HEK293 (cell line): ENCODE results near the gene NOP56.

Experiments used
- GLI4 ChIP-seq: fragments of 450-650 bp; formaldehyde crosslinking; IDR thresholded peaks from 2 replicates; pipeline ENCODE4 v1.5.1; 2016; ENCODE audit warnings: missing biosample characterization, missing genetic modification characterization
- KLF16 ChIP-seq: fragments of 450-650 bp; formaldehyde crosslinking; IDR thresholded peaks from 2 replicates; pipeline ENCODE4 v1.5.1; 2017; ENCODE audit warnings: missing biosample characterization, missing genetic modification characterization
- YY1 ChIP-seq: fragments of 450-650 bp; formaldehyde crosslinking; IDR thresholded peaks from 2 replicates; pipeline ENCODE4 v1.5.1; 2018; ENCODE audit warnings: missing biosample characterization, missing genetic modification characterization
- ZFHX2 ChIP-seq: fragments of 450-650 bp; formaldehyde crosslinking; conservative IDR thresholded peaks from 2 replicates; pipeline ENCODE4 v1.5.1; 2016; ENCODE audit warnings: missing biosample characterization, missing genetic modification characterization
- ZNF140 ChIP-seq: fragments of 450-650 bp; formaldehyde crosslinking; IDR thresholded peaks from 2 replicates; pipeline ENCODE4 v1.5.1; 2016; ENCODE audit warnings: missing biosample characterization, missing genetic modification characterization
- ZNF302 ChIP-seq: fragments of 450-650 bp; formaldehyde crosslinking; IDR thresholded peaks from 2 replicates; pipeline ENCODE4 v1.5.1; 2016; ENCODE audit warnings: missing biosample characterization, missing genetic modification characterization, low read depth
- ZNF391 ChIP-seq: fragments of 450-650 bp; formaldehyde crosslinking; IDR thresholded peaks from 2 replicates; pipeline ENCODE4 v1.5.1; 2016; ENCODE audit warnings: low read depth, missing biosample characterization, missing genetic modification characterization, borderline replicate concordance
- ZNF707 ChIP-seq: fragments of 450-650 bp; formaldehyde crosslinking; IDR thresholded peaks from 2 replicates; pipeline ENCODE4 v1.5.1; 2016; ENCODE audit warnings: missing biosample characterization, missing genetic modification characterization
- ZNF785 ChIP-seq: fragments of 450-650 bp; formaldehyde crosslinking; IDR thresholded peaks from 2 replicates; pipeline ENCODE4 v1.5.1; 2016; ENCODE audit warnings: missing biosample characterization, missing genetic modification characterization
- TF ChIP-seq, protein P1 (sequence below): sonication (generic); formaldehyde crosslinking; IDR thresholded peaks from 2 replicates; pipeline ENCODE4 v1.8.1; 2022; ENCODE audit warnings: mild to moderate bottlenecking, moderate library complexity, missing genetic modification reagents
- TF ChIP-seq, protein P2 (sequence below): fragments of 450-650 bp; formaldehyde crosslinking; IDR thresholded peaks from 2 replicates; pipeline ENCODE4 v1.5.1; 2016; ENCODE audit warnings: missing biosample characterization, missing genetic modification characterization
- TF ChIP-seq, protein P3 (sequence below): fragments of 450-650 bp; formaldehyde crosslinking; IDR thresholded peaks from 2 replicates; pipeline ENCODE4 v1.5.1; 2016; ENCODE audit warnings: missing biosample characterization, missing genetic modification characterization
- TF ChIP-seq, protein P4 (sequence below): fragments of 450-650 bp; formaldehyde crosslinking; IDR thresholded peaks from 2 replicates; pipeline ENCODE4 v1.5.1; 2016; ENCODE audit warnings: missing biosample characterization, missing genetic modification characterization
- TF ChIP-seq, protein P5 (sequence below): fragments of 450-650 bp; formaldehyde crosslinking; IDR thresholded peaks from 2 replicates; pipeline ENCODE4 v1.5.1; 2017; ENCODE audit warnings: missing biosample characterization, missing genetic modification characterization

DNA sequence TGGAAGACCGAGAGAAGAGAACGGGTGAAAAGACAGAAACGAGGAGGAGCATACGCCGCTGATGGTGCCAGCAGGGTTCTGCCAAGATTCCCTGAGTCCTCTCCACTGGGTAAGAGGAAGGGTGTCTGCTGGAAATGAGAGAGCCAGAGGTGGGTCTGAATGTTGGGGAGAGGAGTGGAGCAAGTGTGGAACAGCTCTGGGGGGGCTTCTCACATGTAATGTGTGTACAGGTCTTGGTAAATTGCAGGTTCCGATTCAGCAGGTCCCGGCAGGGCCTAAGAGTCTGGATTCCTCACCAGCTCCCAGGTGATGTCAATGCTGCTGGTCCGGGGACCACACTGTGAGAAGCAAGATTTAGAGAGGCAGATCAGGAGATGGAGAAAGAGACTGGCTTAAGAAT, 38.7 kb downstream of the NOP56 start:
- TF ChIP-seq, protein P1, sequence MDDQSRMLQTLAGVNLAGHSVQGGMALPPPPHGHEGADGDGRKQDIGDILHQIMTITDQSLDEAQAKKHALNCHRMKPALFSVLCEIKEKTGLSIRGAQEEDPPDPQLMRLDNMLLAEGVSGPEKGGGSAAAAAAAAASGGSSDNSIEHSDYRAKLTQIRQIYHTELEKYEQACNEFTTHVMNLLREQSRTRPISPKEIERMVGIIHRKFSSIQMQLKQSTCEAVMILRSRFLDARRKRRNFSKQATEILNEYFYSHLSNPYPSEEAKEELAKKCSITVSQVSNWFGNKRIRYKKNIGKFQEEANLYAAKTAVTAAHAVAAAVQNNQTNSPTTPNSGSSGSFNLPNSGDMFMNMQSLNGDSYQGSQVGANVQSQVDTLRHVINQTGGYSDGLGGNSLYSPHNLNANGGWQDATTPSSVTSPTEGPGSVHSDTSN (CRISPR knock-in tag): no peak
- TF ChIP-seq, protein P2, sequence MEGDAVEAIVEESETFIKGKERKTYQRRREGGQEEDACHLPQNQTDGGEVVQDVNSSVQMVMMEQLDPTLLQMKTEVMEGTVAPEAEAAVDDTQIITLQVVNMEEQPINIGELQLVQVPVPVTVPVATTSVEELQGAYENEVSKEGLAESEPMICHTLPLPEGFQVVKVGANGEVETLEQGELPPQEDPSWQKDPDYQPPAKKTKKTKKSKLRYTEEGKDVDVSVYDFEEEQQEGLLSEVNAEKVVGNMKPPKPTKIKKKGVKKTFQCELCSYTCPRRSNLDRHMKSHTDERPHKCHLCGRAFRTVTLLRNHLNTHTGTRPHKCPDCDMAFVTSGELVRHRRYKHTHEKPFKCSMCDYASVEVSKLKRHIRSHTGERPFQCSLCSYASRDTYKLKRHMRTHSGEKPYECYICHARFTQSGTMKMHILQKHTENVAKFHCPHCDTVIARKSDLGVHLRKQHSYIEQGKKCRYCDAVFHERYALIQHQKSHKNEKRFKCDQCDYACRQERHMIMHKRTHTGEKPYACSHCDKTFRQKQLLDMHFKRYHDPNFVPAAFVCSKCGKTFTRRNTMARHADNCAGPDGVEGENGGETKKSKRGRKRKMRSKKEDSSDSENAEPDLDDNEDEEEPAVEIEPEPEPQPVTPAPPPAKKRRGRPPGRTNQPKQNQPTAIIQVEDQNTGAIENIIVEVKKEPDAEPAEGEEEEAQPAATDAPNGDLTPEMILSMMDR: no peak
- no peak for TF ChIP-seq ZFHX2 (tag by site-specific recombination)
- TF ChIP-seq, protein P3, sequence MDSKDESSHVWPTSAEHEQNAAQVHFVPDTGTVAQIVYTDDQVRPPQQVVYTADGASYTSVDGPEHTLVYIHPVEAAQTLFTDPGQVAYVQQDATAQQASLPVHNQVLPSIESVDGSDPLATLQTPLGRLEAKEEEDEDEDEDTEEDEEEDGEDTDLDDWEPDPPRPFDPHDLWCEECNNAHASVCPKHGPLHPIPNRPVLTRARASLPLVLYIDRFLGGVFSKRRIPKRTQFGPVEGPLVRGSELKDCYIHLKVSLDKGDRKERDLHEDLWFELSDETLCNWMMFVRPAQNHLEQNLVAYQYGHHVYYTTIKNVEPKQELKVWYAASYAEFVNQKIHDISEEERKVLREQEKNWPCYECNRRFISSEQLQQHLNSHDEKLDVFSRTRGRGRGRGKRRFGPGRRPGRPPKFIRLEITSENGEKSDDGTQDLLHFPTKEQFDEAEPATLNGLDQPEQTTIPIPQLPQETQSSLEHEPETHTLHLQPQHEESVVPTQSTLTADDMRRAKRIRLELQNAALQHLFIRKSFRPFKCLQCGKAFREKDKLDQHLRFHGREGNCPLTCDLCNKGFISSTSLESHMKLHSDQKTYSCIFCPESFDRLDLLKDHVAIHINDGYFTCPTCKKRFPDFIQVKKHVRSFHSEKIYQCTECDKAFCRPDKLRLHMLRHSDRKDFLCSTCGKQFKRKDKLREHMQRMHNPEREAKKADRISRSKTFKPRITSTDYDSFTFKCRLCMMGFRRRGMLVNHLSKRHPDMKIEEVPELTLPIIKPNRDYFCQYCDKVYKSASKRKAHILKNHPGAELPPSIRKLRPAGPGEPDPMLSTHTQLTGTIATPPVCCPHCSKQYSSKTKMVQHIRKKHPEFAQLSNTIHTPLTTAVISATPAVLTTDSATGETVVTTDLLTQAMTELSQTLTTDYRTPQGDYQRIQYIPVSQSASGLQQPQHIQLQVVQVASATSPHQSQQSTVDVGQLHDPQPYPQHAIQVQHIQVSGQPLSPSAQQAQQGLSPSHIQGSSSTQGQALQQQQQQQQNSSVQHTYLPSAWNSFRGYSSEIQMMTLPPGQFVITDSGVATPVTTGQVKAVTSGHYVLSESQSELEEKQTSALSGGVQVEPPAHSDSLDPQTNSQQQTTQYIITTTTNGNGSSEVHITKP (tag by site-specific recombination): no peak
- TF ChIP-seq ZNF140 (tag by site-specific recombination): no peak
- TF ChIP-seq ZNF391 (tag by site-specific recombination): no peak
- no peak for TF ChIP-seq ZNF302 (tag by site-specific recombination)
- TF ChIP-seq YY1 (tag by site-specific recombination): no peak
- TF ChIP-seq ZNF707 (tag by site-specific recombination): no peak
- TF ChIP-seq KLF16 (tag by site-specific recombination): no peak
- no peak for TF ChIP-seq GLI4 (tag by site-specific recombination)
- TF ChIP-seq, protein P4, sequence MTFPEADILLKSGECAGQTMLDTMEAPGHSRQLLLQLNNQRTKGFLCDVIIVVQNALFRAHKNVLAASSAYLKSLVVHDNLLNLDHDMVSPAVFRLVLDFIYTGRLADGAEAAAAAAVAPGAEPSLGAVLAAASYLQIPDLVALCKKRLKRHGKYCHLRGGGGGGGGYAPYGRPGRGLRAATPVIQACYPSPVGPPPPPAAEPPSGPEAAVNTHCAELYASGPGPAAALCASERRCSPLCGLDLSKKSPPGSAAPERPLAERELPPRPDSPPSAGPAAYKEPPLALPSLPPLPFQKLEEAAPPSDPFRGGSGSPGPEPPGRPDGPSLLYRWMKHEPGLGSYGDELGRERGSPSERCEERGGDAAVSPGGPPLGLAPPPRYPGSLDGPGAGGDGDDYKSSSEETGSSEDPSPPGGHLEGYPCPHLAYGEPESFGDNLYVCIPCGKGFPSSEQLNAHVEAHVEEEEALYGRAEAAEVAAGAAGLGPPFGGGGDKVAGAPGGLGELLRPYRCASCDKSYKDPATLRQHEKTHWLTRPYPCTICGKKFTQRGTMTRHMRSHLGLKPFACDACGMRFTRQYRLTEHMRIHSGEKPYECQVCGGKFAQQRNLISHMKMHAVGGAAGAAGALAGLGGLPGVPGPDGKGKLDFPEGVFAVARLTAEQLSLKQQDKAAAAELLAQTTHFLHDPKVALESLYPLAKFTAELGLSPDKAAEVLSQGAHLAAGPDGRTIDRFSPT (tag by site-specific recombination): no peak
- TF ChIP-seq ZNF785: no peak
- TF ChIP-seq, protein P5, sequence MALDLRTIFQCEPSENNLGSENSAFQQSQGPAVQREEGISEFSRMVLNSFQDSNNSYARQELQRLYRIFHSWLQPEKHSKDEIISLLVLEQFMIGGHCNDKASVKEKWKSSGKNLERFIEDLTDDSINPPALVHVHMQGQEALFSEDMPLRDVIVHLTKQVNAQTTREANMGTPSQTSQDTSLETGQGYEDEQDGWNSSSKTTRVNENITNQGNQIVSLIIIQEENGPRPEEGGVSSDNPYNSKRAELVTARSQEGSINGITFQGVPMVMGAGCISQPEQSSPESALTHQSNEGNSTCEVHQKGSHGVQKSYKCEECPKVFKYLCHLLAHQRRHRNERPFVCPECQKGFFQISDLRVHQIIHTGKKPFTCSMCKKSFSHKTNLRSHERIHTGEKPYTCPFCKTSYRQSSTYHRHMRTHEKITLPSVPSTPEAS (tag by site-specific recombination): no peak
